ENCODE measurements around the gene FIP1L1.
"Not testable (repeated sequence)": the region's sequence is repeated elsewhere in the genome, so short reads cannot be mapped to it uniquely, and the experiment has no call there.

FIP1L1 gene

DNA sequence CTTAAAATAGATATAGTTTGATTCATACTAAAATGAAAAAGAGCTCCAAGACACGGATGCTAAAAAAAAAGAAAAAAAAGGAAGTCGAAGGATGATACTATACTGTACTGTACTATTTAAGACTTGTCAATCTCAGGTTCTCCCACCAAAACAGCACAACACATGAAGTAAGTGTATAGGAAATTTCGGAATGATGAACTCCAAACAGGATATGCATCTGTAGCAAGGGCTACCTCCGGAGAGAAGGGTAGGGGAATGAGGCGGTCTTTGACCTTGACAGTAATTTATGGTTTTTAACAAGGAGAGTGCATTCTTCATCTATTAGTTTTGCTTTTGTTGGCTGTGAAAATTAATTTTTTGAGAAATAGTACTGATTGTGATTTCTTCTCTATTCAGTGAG is 541 bp upstream of the FIP1L1 start:
- no peak for DNase-seq (ENCODE audit: low read depth in 2 of 2)

DNA sequence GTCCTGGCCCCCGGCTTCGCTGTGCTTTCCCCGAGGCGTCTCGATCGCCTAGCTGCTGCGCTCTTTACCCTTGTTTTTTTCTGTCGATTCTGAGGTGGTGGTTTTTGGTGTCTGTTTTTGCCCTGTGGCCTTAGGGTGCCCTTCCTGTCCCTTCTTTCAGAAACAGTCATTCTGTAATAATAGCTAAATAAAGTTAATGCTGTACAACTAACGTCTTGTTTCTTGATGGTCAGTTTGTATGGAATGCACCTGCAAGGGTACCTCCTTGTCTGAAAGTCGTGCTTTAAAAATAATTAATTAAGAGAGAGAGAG is 686 bp downstream of the FIP1L1 start:
- no peak for DNase-seq (ENCODE audit: low read depth in 2 of 2)

DNA sequence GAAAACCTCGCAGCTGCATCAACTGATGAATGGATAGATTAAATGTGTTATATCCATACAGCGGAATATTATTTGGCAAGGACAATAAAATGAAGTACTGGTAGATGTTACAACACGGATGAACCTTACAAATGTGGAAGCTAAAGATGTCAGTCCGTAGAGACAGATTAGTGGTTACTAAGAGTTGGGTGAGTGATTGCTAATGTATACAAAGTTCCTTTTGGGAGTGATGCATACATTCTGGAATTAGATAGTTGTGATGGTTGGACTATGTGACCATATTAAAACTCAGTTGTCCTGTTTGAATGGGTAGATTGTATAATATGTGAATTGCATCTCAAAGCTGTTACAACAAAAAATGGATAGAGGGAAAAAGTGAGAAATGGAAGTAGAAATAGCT is 2.8 kb downstream of the FIP1L1 start:
- DNase-seq (ENCODE audit: low read depth in 2 of 2), result no peak

DNA sequence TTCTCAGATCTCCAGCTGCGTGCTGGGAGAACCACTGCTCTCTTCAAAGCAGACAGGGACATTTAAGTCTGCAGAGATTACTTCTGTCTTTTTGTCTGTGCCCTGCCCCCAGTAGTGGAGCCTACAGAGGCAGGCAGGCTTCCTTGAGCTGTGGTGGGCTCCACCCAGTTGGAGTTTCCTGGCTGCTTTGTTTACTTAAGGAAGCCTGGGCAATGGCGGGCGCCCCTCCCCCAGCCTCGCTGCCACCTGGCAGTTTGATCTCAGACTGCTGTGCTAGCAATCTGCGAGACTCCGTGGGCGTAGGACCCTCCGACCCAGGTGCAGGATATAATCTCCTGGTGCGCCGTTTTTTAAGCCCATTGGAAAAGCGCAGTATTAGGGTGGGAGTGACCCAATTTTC is 32.0 kb downstream of the FIP1L1 start:
- not testable (repeated sequence) for DNase-seq (ENCODE audit: low read depth in 2 of 2)

DNA sequence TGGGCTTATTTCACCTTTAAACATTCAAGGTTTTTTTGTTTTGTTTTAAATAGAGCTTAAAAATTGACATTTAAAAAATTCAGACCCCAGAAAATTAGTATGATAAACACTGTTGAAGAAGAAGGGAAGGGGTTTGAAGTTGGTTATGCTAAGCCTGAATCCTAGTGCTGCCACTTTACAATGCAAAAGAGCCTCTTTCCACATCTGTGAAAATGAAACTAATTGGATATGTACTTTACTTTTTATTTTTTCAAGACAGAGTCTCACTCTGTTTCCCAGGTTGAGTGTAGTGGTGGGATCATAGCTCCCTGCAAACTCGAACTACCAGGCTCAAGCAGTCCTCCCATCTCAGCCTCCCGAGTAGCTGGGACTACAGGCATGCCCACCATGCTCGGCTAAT is 41.8 kb downstream of the FIP1L1 start:
- DNase-seq (ENCODE audit: low read depth in 2 of 2), result no peak

DNA sequence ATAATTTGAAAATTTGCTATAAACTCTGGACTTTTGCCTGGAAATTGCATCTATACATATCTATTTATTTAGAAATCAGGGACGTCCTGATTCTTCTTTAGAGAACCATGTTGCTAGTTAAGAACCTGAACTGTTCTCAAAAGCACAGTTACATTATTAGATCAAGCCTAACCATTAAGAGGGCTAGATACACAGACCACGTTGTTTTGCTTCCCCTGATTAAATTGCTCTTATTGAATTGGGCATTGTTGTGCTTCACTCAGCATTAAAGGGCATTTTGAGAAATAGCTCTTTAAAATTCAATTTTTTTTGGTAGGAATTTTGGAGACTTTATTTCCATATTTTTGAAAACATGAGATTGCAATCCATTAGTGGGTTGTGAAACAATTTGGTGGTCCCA is 44.4 kb downstream of the FIP1L1 start:
- DNase-seq (ENCODE audit: low read depth in 2 of 2), result no peak

DNA sequence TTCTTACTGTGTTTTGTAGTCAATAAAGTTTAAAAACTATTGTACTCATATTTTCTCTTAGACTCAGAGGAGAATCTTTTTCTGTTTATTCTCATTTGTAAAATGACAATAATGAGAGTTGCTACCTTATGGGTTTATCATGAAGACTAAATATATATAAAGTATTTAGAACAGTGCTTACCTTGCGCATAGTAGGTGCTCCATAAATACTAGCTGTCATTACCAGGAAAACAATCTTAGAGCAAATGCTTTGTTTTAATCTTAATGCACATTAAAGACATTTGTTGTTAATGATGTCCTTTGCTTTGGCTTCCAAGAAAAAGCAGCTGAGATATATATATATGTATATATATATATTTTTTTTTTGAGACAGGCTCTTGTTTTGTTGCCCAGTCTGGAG is 44.9 kb downstream of the FIP1L1 start:
- DNase-seq (ENCODE audit: low read depth in 2 of 2), result no peak

DNA sequence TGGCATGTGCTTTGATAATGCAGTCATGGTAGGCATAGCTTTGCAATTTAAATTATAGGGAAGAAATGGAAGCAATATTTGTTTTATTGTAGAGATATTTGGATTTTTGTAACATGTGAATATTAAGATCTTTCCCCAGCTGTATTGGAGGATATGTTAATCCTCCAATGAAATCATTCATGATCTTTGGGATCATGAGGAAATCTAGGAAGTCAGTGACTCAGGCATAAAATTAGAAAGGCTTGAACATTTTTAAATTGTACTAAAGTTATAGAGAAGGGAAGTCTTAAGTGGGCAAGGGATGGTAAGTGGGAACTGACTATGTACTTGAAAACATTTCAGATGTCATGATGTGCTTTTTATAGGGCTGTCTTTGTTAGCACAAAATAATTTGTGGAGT is 46.8 kb downstream of the FIP1L1 start:
- DNase-seq (ENCODE audit: low read depth in 2 of 2), result no peak

DNA sequence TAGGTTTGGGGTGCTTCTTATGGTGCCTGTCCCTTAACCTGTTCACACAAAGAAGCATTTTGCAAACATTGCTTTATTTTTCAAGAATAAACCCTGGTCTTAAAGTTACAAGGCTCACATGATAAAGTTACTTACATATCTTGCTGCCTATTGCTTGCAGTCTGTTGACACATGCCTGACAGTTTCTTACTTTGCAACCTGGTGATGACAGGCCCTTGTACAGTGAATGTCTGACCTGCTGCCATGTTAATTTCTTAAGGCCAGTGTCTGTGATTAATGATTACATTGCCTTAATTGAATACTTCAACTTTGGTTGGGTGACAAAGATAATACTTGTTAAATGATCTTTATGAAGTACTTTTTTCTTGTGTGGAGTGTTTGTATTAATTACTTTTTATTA is 49.9 kb downstream of the FIP1L1 start:
- DNase-seq (ENCODE audit: low read depth in 2 of 2), result no peak

DNA sequence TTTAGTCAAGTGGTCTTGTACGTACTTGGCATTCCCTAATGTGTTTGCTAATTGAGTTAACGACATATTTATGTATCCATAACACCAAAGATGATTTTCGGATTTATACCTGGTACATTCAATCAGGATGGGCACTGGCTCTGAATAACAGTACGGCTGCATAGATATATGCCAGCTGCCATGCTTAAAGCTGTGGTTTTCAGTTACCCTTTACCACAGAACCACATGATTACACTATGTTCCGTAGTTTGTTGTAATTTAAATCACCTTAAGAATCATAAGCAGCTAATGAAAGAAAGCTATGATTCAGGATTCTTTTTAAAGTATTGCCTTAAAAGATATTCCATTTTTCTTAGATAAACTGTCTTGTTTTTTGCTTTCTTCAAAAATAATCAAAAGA is 53.6 kb downstream of the FIP1L1 start:
- no peak for DNase-seq (ENCODE audit: low read depth in 2 of 2)

DNA sequence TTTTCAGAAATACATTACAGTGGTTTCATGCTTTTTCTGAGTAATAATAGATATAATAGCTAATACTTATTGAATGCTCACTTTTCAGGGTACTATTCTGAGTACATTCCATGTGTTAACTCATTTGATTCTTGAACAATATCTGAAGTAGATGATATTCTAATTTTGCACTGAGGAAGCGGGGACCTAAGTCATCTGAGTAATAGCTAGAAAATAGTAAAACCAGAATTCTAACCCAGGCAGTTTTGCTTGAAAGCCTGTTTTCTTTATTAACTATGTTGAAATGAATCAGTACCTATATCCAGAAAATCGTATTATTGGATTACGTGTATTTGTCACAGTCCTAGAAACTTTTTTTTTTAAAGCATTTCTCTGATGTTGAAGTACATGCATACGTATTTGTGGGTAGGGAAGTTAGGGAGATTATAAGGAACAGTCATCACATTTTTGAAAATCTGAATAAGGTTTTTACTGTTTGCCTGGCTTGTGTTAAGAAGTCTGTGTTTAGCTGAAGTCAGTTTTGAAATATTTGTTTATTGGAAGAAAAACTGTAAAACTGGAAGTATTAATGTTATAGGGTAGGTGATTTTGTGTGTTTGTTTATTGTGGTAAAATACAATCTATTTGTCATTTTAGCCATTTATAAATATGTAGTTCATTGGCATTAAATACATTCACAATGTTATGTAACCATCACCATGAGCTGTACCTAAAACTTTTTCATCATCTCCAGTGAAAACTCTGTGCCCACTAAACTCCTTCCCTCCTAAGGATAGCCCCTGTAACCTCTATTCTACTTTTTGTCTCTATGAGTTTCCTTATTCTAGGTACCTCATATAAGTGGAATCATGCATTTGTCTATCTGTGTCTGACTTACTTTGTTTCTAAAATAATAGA is 55.3 kb downstream of the FIP1L1 start:
- DNase-seq (ENCODE audit: low read depth in 2 of 2), result no peak

DNA sequence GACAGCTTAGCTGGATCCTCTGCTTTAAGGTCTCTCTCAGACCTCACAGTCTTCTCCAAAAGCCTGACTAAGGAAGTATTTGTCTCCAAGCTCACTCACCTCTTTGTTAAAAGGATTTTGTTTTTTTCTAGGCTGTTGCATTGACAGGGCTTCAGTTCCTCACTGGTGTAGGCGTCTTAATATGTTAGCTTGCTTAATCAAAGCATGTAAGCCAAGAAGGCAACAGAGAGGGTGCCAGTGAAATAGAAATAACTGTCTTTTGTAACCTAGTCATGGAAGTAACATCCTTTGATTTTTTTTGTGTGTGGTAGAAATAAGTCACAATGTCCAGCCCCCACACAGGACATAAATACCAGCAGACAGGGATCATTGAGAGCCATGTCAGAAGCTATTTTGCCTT is 58.8 kb downstream of the FIP1L1 start:
- DNase-seq (ENCODE audit: low read depth in 2 of 2), result no peak

DNA sequence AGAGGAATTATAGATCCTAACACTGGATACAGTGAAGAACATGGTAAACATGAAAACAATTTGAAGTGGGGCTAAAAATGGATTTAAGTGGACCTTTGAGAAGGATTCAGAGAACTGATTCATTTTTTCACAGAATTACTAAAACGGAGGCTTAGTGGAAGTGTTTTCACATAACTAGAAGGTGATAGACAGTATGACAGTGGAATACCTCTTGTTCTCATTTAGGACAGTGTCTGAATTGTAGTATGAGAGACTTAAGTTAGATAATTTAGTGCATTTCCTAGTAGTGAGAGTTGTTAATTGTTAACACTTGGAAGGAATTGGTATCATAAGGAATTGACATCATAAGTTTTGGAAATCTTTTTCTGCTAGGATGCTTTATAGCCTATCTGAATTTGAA is 64.1 kb downstream of the FIP1L1 start:
- no peak for DNase-seq (ENCODE audit: low read depth in 2 of 2)

DNA sequence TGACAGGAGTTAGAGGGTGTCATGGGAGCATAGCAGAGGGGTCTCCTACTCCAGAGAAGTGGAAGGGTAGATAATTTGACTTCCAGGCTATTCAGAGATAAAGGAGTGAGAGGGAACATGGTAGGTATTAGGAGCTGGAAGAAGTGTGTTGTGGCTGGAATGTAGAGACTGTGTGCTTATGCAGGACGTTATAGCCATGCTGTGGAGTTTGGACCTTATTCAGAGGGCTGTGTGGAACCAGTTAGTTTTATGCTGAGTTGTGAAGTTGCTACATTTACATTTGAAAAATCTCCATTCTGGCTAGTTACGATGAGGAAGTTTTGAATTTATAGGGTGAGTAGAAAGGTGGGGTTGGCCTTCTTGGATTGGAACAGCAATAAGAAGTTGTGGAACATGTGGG is 67.5 kb downstream of the FIP1L1 start:
- no peak for DNase-seq (ENCODE audit: low read depth in 2 of 2)

DNA sequence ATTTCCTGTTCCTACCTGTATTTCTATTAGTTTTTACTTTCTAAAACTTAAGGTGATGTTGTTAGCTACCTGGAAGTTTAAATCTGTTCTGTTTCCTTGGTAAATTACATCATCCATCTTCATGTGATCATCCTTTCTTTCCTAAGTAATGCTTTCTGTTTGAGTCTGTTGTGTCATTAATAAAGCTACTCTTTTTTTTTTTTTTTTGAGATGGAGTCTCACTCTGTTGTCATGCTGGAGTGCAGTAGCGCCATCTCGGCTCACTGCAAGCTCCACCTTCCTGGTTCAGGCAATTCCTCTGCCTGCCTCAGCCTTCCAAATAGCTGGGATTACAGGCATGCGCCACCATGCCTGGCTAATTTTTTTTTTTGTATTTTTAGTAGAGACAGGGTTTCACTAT is 73.3 kb downstream of the FIP1L1 start:
- no peak for DNase-seq (ENCODE audit: low read depth in 2 of 2)

DNA sequence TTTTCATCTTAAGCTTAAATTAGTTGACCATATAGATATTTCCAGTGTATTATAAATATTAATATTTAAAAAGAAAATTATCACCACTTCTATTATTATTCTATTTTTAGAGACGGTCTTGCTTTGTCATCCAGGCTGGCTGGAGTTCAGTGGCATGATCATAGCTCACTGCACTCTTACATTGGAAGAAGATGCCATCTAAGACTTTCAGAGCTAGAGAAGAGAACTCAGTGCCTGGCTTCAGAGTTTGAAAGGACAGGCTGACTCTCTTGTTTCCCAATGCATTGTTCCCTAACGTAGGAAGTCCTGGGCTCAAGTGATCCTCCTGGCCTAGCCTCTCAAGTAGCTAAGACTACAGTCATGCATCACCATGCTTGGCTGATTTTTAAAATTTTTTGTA is 75.9 kb downstream of the FIP1L1 start:
- no peak for DNase-seq (ENCODE audit: low read depth in 2 of 2)

DNA sequence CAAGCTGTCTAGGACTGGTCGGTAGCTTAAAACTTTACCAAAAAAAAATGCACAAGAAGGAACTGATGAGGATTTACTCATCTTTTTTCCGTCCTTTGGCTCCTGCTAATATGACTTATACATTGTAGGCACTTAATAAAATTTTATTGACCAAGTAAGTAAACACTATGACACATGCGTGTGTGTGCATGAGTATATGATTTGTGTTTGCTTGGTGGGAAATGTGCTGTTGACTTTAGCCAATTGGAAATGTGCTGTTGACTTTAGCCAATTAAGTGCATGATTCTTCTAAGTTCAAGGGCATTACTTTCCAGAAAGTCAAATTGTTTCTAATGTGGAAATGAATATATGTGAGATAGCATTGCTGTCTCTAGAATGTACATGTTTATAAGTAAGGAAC is 78.3 kb downstream of the FIP1L1 start:
- DNase-seq (ENCODE audit: low read depth in 2 of 2), result no peak

DNA sequence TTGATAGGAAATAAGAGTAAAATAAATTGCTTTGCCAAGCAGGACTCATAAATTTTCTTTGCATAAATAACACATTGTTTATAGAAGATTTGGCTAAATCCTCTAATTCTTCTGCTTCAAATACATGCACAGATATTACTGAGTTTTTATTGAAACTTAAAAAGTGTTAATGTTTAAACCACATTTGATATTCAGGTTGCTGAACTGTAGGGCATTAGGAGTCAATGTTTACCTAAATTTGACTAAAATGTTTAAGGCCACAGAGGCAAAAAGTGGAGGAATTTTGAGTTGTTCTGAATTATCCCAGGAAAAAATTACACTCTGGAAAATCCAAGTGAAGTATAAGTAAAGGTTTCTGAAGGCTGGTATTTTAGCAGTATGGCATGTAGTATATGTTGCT is 78.7 kb downstream of the FIP1L1 start:
- DNase-seq (ENCODE audit: low read depth in 2 of 2), result no peak

DNA sequence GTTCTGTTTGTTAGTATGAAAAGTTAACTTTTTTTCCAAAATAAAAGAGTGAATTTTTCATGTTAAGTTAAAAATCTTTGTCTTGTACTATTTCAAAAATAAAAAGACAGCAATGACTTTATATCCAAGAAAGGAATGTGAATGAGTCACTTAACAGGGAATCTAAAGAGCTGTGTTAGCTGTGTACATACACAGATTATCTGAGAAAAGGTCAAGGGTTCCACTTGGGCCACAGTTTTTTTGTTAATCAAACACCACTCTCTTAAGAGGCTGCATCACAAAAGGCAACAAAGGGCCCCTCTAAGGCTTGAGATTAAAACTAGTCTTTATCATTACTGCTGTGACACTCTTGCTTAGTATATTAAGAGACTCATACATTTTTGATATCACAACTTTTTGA is 82.1 kb downstream of the FIP1L1 start:
- no peak for DNase-seq (ENCODE audit: low read depth in 2 of 2)

DNA sequence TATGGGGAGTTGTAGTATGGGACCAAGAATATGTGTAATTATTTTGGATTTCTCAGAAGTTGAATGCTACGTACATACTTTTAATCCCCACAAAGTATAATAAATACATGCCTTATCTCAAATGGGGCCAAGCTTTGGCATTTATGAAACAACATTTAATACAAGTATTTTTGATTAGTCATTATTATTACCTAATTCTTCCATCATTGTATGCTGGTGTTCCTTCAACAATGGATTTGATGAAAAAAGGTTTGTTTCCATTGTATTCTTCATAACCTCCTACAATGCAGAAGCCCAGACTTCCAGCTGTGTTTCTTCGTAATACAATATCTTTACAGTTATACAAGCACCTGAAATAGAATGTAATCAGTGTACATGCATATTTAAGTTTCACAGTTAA is 83.8 kb downstream of the FIP1L1 start:
- DNase-seq (ENCODE audit: low read depth in 2 of 2), result no peak

DNA sequence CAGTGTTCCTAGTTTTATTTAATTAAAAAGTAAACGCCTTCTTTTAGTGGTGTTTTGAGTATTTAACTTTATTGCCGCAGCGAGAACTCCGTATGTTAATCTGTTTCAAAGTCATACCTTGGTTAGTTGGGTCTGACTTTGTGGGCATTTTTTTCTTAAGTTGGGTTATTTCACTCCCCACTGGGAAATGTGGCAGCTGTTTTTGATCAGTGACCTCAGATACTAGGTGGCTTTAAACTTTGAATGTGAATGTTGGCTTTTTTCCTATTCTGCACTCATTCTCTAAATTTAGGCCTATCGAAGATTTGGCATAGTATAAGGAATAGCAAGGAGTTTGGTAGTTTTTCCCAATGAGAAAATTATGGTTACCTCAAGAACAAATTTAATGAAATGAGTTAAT is 85.9 kb downstream of the FIP1L1 start:
- no peak for DNase-seq (ENCODE audit: low read depth in 2 of 2)

DNA sequence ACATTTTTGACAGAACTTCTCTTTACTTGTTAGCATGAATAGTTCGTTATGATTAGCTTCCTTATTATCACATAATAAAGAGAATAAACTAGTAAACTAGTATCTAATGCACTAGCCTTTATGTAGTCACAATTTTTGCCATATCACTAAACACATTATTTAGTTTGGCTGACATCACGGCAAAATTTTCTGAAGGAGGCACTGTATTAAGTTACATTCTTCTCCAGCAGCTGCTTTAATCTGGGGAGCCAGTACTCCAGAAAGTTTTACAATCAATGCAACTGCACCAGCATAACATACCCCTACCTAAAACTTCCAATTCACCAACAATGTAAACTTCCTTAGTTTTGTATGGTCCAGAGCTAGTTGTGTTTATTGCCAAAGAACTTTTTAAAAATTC is 87.8 kb downstream of the FIP1L1 start:
- no peak for DNase-seq (ENCODE audit: low read depth in 2 of 2)

DNA sequence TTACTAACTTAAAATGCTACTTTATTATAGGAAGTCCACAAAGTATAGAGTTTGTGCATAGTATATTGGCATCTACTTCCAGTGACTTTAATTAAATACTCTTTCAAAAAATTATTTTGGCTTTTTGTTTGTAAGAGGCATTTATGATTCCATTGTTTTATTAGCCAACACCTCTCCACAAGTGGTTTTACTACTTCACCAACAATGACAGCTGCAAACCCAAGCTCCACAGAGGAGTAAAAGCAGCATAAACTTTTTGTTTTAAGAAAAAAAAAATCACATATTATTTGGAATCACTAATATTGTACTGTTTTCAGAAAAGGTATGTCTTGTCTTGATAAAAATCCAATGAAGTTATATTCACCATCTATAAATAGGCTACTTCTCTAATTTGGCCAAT is 88.5 kb downstream of the FIP1L1 start:
- no peak for DNase-seq (ENCODE audit: low read depth in 2 of 2)

DNA sequence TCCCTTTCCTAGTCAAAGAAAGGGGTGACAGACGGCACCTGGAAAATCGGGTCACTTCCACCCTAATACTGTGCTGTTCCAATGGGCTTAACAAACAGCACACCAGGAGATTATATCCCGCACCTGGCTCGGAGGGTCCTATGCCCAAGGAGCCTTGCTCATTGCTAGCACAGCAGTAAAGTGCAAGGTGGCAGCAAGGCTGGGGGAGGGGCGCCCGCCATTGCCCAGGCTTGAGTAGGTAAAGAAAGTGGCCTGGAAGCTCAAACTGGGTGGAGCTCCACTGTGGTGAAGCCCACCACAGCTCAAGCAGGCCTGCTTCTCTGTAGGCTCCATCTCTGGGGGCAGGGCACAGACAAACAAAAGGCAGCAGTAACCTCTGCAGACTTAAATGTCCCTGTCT is 89.1 kb downstream of the FIP1L1 start:
- not testable (repeated sequence) for DNase-seq (ENCODE audit: low read depth in 2 of 2)
